HepG2 (cell line): Measurements from ENCODE around the gene PKIG. TPM values are rescaled to one million over a fixed set of nuclear protein-coding genes. Genes with fewer than 3 reads are reported as not detected.
A peak's percentile ranks its signal among the peaks of the same experiment; 100 is the strongest.

Experiments
- ETV5 ChIP-seq: IDR thresholded peaks from 2 replicates; pipeline ENCODE4 v1.6.1; 2018; ENCODE audit warnings: missing biosample characterization, missing genetic modification reagents, inconsistent platforms, borderline replicate concordance
- HNF4A ChIP-seq: sonication (generic); formaldehyde crosslinking; IDR thresholded peaks from 2 replicates; pipeline ENCODE4 v1.4.0; 2020; ENCODE audit warnings: missing genetic modification reagents
- HNF4G ChIP-seq, 2 experiments: sonication (generic) in 1 of 2; formaldehyde crosslinking in 1 of 2; IDR thresholded peaks; 2 replicates each; pipeline versions ENCODE4 v1.4.0 to v1.6.1; 2011 to 2020; ENCODE audit warnings: borderline replicate concordance in 2 of 2, low read depth in 2 of 2, mild to moderate bottlenecking in 2 of 2, low read length in 1 of 2, missing genetic modification reagents in 1 of 2, moderate library complexity in 1 of 2
- NCOA1 ChIP-seq: sonication (generic); formaldehyde crosslinking; IDR thresholded peaks from 2 replicates; pipeline ENCODE4 v1.9.0; 2021; ENCODE audit warnings: missing genetic modification reagents
- NR2F6 ChIP-seq, 2 experiments: IDR thresholded peaks; 2 replicates each; pipeline ENCODE4 v1.6.1; 2016; ENCODE audit warnings: antibody characterized with exemption in 1 of 2, mild to moderate bottlenecking in 1 of 2
- PITX1 ChIP-seq: sonication (generic); formaldehyde crosslinking; IDR thresholded peaks from 2 replicates; pipeline ENCODE4 v1.5.1; 2020; ENCODE audit warnings: mild to moderate bottlenecking, missing genetic modification reagents
- RARA ChIP-seq: IDR thresholded peaks from 2 replicates; pipeline ENCODE4 v1.6.1; 2016; ENCODE audit warnings: missing genetic modification reagents, missing compliant biosample characterization
- RORA ChIP-seq: sonication (generic); formaldehyde crosslinking; IDR thresholded peaks from 2 replicates; pipeline ENCODE4 v1.5.0; 2020; ENCODE audit warnings: mild to moderate bottlenecking, missing genetic modification reagents, moderate library complexity
- SPEN ChIP-seq: sonication (generic); formaldehyde crosslinking; IDR thresholded peaks from 2 replicates; pipeline ENCODE4 v1.5.1; 2020; ENCODE audit warnings: low read depth, mild to moderate bottlenecking, missing genetic modification reagents
- SRY ChIP-seq: sonication (generic); formaldehyde crosslinking; IDR thresholded peaks from 2 replicates; pipeline ENCODE4 v1.8.0; 2022; ENCODE audit warnings: mild to moderate bottlenecking, missing genetic modification reagents
- TBX3 ChIP-seq: fragments of 450-650 bp; IDR thresholded peaks from 2 replicates; pipeline ENCODE4 v1.6.1; 2017; ENCODE audit warnings: antibody characterized with exemption, mild to moderate bottlenecking, inconsistent platforms, borderline replicate concordance
- THRA ChIP-seq: sonication (generic); formaldehyde crosslinking; IDR thresholded peaks from 2 replicates; pipeline ENCODE4 v1.4.0; 2020; ENCODE audit warnings: missing genetic modification reagents, borderline replicate concordance
- ZBTB10 ChIP-seq: sonication (generic); formaldehyde crosslinking; IDR thresholded peaks from 2 replicates; pipeline ENCODE4 v1.4.0; 2020; ENCODE audit warnings: missing genetic modification reagents, borderline replicate concordance
- ZNF17 ChIP-seq: sonication (generic); formaldehyde crosslinking; IDR thresholded peaks from 2 replicates; pipeline ENCODE4 v1.5.0; 2020; ENCODE audit warnings: mild to moderate bottlenecking, missing genetic modification reagents
- ZNF24 ChIP-seq: fragments of 450-650 bp; IDR thresholded peaks from 2 replicates; pipeline ENCODE4 v1.6.1; 2017; ENCODE audit warnings: antibody characterized with exemption, mild to moderate bottlenecking
- ZNF333 ChIP-seq: sonication (generic); formaldehyde crosslinking; IDR thresholded peaks from 2 replicates; pipeline ENCODE4 v1.4.0; 2020; ENCODE audit warnings: mild to moderate bottlenecking, missing genetic modification reagents, borderline replicate concordance
- ZNF552 ChIP-seq: sonication (generic); formaldehyde crosslinking; IDR thresholded peaks from 2 replicates; pipeline ENCODE4 v1.9.0; 2022; ENCODE audit warnings: missing genetic modification reagents, mild to moderate bottlenecking, borderline replicate concordance
- ZNF713 ChIP-seq: sonication (generic); formaldehyde crosslinking; IDR thresholded peaks from 2 replicates; pipeline ENCODE4 v1.4.0; 2020; ENCODE audit warnings: mild to moderate bottlenecking, missing genetic modification reagents
- ZNF746 ChIP-seq: sonication (generic); formaldehyde crosslinking; IDR thresholded peaks from 2 replicates; pipeline ENCODE4 v1.8.0; 2022; ENCODE audit warnings: mild to moderate bottlenecking, missing genetic modification reagents
- ZNF768 ChIP-seq: sonication (generic); formaldehyde crosslinking; IDR thresholded peaks from 2 replicates; pipeline ENCODE4 v1.4.0; 2020; ENCODE audit warnings: missing genetic modification reagents
- polyA plus RNA-seq, 8 experiments: library from polyadenylated mRNA; depleted of rRNA in 3 of 8; stranded (reverse) in 7 of 8; unstranded in 1 of 8; fragments of >200 nt; fragmentation: Illumina TruSeq in 4 of 8; extraction: Trizol in 4 of 8; gene quantifications; 2 replicates each; pipeline versions ENCODE4 v1.2.1 to v1.2.3, GENCODE V29; 2011 to 2016; ENCODE audit warnings: low read depth in 4 of 8, missing spikeins in 1 of 8, mixed read lengths in 1 of 8; ENCODE audit not compliant: insufficient read depth in 1 of 8
- total RNA-seq, 5 experiments: library from RNA; depleted of rRNA; stranded (reverse); fragments of >200 nt; fragmentation: Illumina TruSeq; extraction: Trizol; gene quantifications; 2 replicates each; pipeline ENCODE4 v1.2.3, GENCODE V29; 2016; ENCODE audit warnings: low read depth in 1 of 5
- TF ChIP-seq, protein P1 (sequence below): sonication (generic); formaldehyde crosslinking; IDR thresholded peaks from 2 replicates; pipeline ENCODE4 v1.5.1; 2020; ENCODE audit warnings: missing genetic modification reagents, mild to moderate bottlenecking, borderline replicate concordance
- TF ChIP-seq, protein P2 (sequence below): sonication (generic); formaldehyde crosslinking; IDR thresholded peaks from 2 replicates; pipeline ENCODE4 v1.4.0; 2020; ENCODE audit warnings: missing genetic modification reagents, mild to moderate bottlenecking, borderline replicate concordance

The PKIG gene
- total and polyA plus RNA-seq, 2 of the 13 experiments (the other 11 are each of a cell fraction or from before 2014, with no cell fraction given), result 30.8 to 44.5 TPM

GRCh38 chr20:44601801-44602204 lies 19.4 kb downstream of the PKIG start (continued):
- peak; percentile 33; the same call in 1 of the 2 replicates for TF ChIP-seq ETV5 (CRISPR knock-in tag)
- TF ChIP-seq RARA (CRISPR knock-in tag), result 0 out of 2 replicates have a peak, but pooled peaks have one; percentile 24
- TF ChIP-seq ZBTB10 (CRISPR knock-in tag), result 0 out of 2 replicates have a peak, but pooled peaks have one; percentile 63
- no peak for TF ChIP-seq SRY (CRISPR knock-in tag)
- TF ChIP-seq NR2F6 (IDR thresholded peaks at IDR 0.05), result peak; percentile 82
- TF ChIP-seq NR2F6 (CRISPR knock-in tag; IDR thresholded peaks at IDR 0.05), result peak; percentile 69
- peak; percentile 64 for TF ChIP-seq HNF4A (CRISPR knock-in tag)
- no peak for TF ChIP-seq ZNF24
- no peak for TF ChIP-seq SPEN (CRISPR knock-in tag)
- no peak for TF ChIP-seq TBX3
- TF ChIP-seq, protein P1, sequence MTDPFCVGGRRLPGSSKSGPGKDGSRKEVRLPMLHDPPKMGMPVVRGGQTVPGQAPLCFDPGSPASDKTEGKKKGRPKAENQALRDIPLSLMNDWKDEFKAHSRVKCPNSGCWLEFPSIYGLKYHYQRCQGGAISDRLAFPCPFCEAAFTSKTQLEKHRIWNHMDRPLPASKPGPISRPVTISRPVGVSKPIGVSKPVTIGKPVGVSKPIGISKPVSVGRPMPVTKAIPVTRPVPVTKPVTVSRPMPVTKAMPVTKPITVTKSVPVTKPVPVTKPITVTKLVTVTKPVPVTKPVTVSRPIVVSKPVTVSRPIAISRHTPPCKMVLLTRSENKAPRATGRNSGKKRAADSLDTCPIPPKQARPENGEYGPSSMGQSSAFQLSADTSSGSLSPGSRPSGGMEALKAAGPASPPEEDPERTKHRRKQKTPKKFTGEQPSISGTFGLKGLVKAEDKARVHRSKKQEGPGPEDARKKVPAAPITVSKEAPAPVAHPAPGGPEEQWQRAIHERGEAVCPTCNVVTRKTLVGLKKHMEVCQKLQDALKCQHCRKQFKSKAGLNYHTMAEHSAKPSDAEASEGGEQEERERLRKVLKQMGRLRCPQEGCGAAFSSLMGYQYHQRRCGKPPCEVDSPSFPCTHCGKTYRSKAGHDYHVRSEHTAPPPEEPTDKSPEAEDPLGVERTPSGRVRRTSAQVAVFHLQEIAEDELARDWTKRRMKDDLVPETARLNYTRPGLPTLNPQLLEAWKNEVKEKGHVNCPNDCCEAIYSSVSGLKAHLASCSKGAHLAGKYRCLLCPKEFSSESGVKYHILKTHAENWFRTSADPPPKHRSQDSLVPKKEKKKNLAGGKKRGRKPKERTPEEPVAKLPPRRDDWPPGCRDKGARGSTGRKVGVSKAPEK (CRISPR knock-in tag), result no peak
- TF ChIP-seq RORA, result no peak
- no peak for TF ChIP-seq ZNF17 (CRISPR knock-in tag)
- TF ChIP-seq, protein P2, sequence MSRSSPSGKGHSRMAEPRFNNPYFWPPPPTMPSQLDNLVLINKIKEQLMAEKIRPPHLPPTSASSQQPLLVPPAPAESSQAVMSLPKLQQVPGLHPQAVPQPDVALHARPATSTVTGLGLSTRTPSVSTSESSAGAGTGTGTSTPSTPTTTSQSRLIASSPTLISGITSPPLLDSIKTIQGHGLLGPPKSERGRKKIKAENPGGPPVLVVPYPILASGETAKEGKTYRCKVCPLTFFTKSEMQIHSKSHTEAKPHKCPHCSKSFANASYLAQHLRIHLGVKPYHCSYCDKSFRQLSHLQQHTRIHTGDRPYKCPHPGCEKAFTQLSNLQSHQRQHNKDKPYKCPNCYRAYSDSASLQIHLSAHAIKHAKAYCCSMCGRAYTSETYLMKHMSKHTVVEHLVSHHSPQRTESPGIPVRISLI, result 0 out of 2 replicates have a peak, but pooled peaks have one; percentile 5
- no peak for TF ChIP-seq ZNF746 (CRISPR knock-in tag)
- no peak for TF ChIP-seq ZNF333 (CRISPR knock-in tag)
- TF ChIP-seq ZNF552 (CRISPR knock-in tag), result no peak
- no peak for TF ChIP-seq PITX1 (CRISPR knock-in tag)
- no peak for TF ChIP-seq ZNF713
- TF ChIP-seq HNF4G (IDR thresholded peaks at IDR 0.05; ENCODE audit: borderline replicate concordance, low read depth, low read length), result peak; percentile 24; the same call in 1 of the 2 replicates
- TF ChIP-seq HNF4G (CRISPR knock-in tag; IDR thresholded peaks at IDR 0.05; ENCODE audit: borderline replicate concordance, low read depth), result no peak
- TF ChIP-seq ZNF768, result no peak
- TF ChIP-seq THRA (CRISPR knock-in tag), result peak; percentile 50; the same call in 1 of the 2 replicates
- TF ChIP-seq NCOA1 (CRISPR knock-in tag), result no peak
